HepG2 (cell line): Measurements from ENCODE around the gene S100A6. TPM values are rescaled to one million over a fixed set of nuclear protein-coding genes. Genes with fewer than 3 reads are reported as not detected.
A peak's percentile ranks its signal among the peaks of the same experiment; 100 is the strongest.

Experiments used
- DMTF1 ChIP-seq: sonication (generic); formaldehyde crosslinking; IDR thresholded peaks from 2 replicates; pipeline ENCODE4 v1.4.0; 2020; ENCODE audit warnings: mild to moderate bottlenecking, missing genetic modification reagents
- HIC2 ChIP-seq: sonication (generic); formaldehyde crosslinking; IDR thresholded peaks from 2 replicates; pipeline ENCODE4 v1.9.0; 2022; ENCODE audit warnings: low read depth, missing genetic modification reagents
- HOXA3 ChIP-seq: sonication (generic); formaldehyde crosslinking; IDR thresholded peaks from 2 replicates; pipeline ENCODE4 v1.5.0; 2020; ENCODE audit warnings: missing genetic modification reagents
- MZF1 ChIP-seq: sonication (generic); formaldehyde crosslinking; IDR thresholded peaks from 2 replicates; pipeline ENCODE4 v1.8.1; 2023; ENCODE audit warnings: mild to moderate bottlenecking, missing genetic modification reagents, borderline replicate concordance
- NFKBIZ ChIP-seq: IDR thresholded peaks from 2 replicates; pipeline ENCODE4 v1.6.1; 2018; ENCODE audit warnings: missing genetic modification reagents, missing compliant biosample characterization
- TCF12 ChIP-seq, 2 experiments: fragments of 450-650 bp in 1 of 2; sonication (generic) in 1 of 2; formaldehyde crosslinking in 1 of 2; IDR thresholded peaks; 2 replicates each; pipeline versions ENCODE4 v1.6.1 to v1.8.0; 2017 to 2022; ENCODE audit warnings: antibody characterized with exemption in 1 of 2, mild to moderate bottlenecking in 1 of 2, missing genetic modification reagents in 1 of 2, moderate library complexity in 1 of 2
- ZC3H4 ChIP-seq: sonication (generic); formaldehyde crosslinking; IDR thresholded peaks from 2 replicates; pipeline ENCODE4 v1.4.0; 2020; ENCODE audit warnings: missing genetic modification reagents, borderline replicate concordance
- ZNF354B ChIP-seq: sonication (generic); formaldehyde crosslinking; IDR thresholded peaks from 2 replicates; pipeline ENCODE4 v1.8.0; 2022; ENCODE audit warnings: mild to moderate bottlenecking, missing genetic modification reagents
- ZNF496 ChIP-seq: sonication (generic); formaldehyde crosslinking; IDR thresholded peaks from 2 replicates; pipeline ENCODE4 v1.8.1; 2023; ENCODE audit warnings: mild to moderate bottlenecking, moderate library complexity, missing genetic modification reagents; ENCODE audit not compliant: insufficient replicate concordance
- ZNF605 ChIP-seq: sonication (generic); formaldehyde crosslinking; IDR thresholded peaks from 2 replicates; pipeline ENCODE4 v1.8.0; 2022; ENCODE audit warnings: mild to moderate bottlenecking, missing genetic modification reagents
- ZNF775 ChIP-seq: sonication (generic); formaldehyde crosslinking; IDR thresholded peaks from 2 replicates; pipeline ENCODE4 v1.4.0; 2020; ENCODE audit warnings: missing genetic modification reagents, mild to moderate bottlenecking, moderate library complexity, borderline replicate concordance
- ZZZ3 ChIP-seq: sonication (generic); formaldehyde crosslinking; IDR thresholded peaks from 2 replicates; pipeline ENCODE4 v1.4.0; 2020; ENCODE audit warnings: missing genetic modification reagents, mild to moderate bottlenecking, borderline replicate concordance
- polyA plus RNA-seq, 8 experiments: library from polyadenylated mRNA; depleted of rRNA in 3 of 8; stranded (reverse) in 7 of 8; unstranded in 1 of 8; fragments of >200 nt; fragmentation: Illumina TruSeq in 4 of 8; extraction: Trizol in 4 of 8; gene quantifications; 2 replicates each; pipeline versions ENCODE4 v1.2.1 to v1.2.3, GENCODE V29; 2011 to 2016; ENCODE audit warnings: low read depth in 4 of 8, missing spikeins in 1 of 8, mixed read lengths in 1 of 8; ENCODE audit not compliant: insufficient read depth in 1 of 8
- total RNA-seq, 5 experiments: library from RNA; depleted of rRNA; stranded (reverse); fragments of >200 nt; fragmentation: Illumina TruSeq; extraction: Trizol; gene quantifications; 2 replicates each; pipeline ENCODE4 v1.2.3, GENCODE V29; 2016; ENCODE audit warnings: low read depth in 1 of 5
- TF ChIP-seq, protein P1 (sequence below), 2 experiments: fragments of 450-650 bp in 1 of 2; sonication (generic) in 1 of 2; formaldehyde crosslinking in 1 of 2; IDR thresholded peaks; 2 replicates each; pipeline versions ENCODE4 v1.6.1 to v1.8.0; 2016 to 2022; ENCODE audit warnings: antibody characterized with exemption in 1 of 2, mild to moderate bottlenecking in 1 of 2, missing genetic modification reagents in 1 of 2

Gene S100A6
- total and polyA plus RNA-seq, 2 of the 13 experiments (the other 11 are each of a cell fraction or from before 2014, with no cell fraction given): 72.9 to 85.0 TPM

DNA sequence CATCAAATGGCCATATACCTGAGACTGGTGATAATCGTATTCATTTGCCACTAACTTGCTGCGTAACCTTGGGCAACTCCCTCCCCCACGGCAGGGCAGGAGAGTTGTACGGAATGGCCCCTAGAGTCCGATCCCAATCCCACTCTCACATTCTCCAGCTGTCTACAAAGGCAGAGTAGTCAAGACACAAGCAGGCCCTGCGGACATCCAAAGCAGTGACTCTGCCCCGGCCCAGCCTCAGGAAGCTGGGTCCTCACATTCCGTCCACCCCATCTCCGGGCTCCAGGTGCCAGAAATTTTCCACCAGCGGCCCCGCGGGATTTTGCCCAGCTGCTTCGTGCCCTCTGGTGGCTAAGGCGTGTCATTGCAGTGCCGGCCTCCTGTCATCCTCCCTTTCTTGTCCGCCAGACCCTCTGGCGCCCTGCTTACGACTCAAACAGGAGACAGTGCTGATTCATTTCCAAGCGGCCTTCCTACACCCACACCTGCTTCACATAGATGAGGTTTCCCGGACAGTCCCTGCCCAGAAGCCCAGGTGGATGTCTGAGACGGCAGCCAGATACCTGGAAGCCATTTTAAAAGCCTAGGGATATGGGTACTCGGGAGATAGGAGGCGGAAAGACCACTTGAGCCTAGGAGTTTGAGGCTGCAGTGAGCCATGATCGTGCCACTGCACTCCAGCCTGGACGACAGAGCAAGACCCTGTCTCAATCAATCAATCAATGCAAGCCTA is 32.7 kb upstream of the S100A6 start (continued):
- TF ChIP-seq, protein P1, sequence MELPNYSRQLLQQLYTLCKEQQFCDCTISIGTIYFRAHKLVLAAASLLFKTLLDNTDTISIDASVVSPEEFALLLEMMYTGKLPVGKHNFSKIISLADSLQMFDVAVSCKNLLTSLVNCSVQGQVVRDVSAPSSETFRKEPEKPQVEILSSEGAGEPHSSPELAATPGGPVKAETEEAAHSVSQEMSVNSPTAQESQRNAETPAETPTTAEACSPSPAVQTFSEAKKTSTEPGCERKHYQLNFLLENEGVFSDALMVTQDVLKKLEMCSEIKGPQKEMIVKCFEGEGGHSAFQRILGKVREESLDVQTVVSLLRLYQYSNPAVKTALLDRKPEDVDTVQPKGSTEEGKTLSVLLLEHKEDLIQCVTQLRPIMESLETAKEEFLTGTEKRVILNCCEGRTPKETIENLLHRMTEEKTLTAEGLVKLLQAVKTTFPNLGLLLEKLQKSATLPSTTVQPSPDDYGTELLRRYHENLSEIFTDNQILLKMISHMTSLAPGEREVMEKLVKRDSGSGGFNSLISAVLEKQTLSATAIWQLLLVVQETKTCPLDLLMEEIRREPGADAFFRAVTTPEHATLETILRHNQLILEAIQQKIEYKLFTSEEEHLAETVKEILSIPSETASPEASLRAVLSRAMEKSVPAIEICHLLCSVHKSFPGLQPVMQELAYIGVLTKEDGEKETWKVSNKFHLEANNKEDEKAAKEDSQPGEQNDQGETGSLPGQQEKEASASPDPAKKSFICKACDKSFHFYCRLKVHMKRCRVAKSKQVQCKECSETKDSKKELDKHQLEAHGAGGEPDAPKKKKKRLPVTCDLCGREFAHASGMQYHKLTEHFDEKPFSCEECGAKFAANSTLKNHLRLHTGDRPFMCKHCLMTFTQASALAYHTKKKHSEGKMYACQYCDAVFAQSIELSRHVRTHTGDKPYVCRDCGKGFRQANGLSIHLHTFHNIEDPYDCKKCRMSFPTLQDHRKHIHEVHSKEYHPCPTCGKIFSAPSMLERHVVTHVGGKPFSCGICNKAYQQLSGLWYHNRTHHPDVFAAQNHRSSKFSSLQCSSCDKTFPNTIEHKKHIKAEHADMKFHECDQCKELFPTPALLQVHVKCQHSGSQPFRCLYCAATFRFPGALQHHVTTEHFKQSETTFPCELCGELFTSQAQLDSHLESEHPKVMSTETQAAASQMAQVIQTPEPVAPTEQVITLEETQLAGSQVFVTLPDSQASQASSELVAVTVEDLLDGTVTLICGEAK (IDR thresholded peaks at IDR 0.05): no peak
- TF ChIP-seq, protein P1 (CRISPR knock-in tag; IDR thresholded peaks at IDR 0.05): no peak
- TF ChIP-seq ZNF775 (no peak), NFKBIZ (CRISPR knock-in tag) (no peak), ZC3H4 (CRISPR knock-in tag) (no peak), HIC2 (CRISPR knock-in tag) (no peak), DMTF1 (CRISPR knock-in tag) (no peak), ZZZ3 (CRISPR knock-in tag) (no peak), ZNF354B (CRISPR knock-in tag) (no peak), ZNF496 (CRISPR knock-in tag) (no peak), TCF12 (IDR thresholded peaks at IDR 0.05) (no peak), TCF12 (CRISPR knock-in tag; IDR thresholded peaks at IDR 0.05) (no peak), MZF1 (CRISPR knock-in tag) (no peak), HOXA3 (peak; percentile 50; the same call in 1 of the 2 replicates), ZNF605 (CRISPR knock-in tag) (0 out of 2 replicates have a peak, but pooled peaks have one; percentile 27)
